Mucosa of descending colon (tissue), 3 donors: ENCODE results near the gene MORN1. TPM values are rescaled to one million over a fixed set of nuclear protein-coding genes. Genes with fewer than 3 reads are reported as not detected.

Experiments used
- ATAC-seq: fragments of 200-7000 bp; cut with Tn5 transposase; one replicate; pipeline ENCODE4 v1.9.1; 2020; ENCODE audit warnings: mild to moderate bottlenecking, moderate library complexity
- DNase-seq, 3 donors: peaks; one replicate each; pipeline ENCODE4 v3.0.0-alpha.2; 2020
- H3K36me3 ChIP-seq: fragments of 200-600 bp; one replicate; pipeline ENCODE4 v1.8.0; 2021; ENCODE audit warnings: low read depth, mild to moderate bottlenecking
- H3K4me1 ChIP-seq: fragments of 200-600 bp; one replicate; pipeline ENCODE4 v1.8.0; 2021; ENCODE audit warnings: low read depth, mild to moderate bottlenecking
- H3K4me3 ChIP-seq: fragments of 200-600 bp; one replicate; pipeline ENCODE4 v1.8.0; 2021; ENCODE audit warnings: mild to moderate bottlenecking
- H3K9me3 ChIP-seq: fragments of 200-600 bp; one replicate; pipeline ENCODE4 v1.8.0; 2021; ENCODE audit warnings: mild to moderate bottlenecking
- intact Hi-C, 2 donors: fragments of 100-400 bp; cut with DNase I in 1 of 2; cut with micrococcal nuclease in 1 of 2; formaldehyde crosslinking; loops; one replicate each; pipeline versions ENCODE4 v1.11.0 to v1.11.1; 2022; cut with DNase I, micrococcal nuclease
- total RNA-seq, 3 donors: library from RNA; stranded (reverse); fragmentation: NEBNext Ultra II Directional in 2 of 3; extraction: Animal tissue kit (Norgen Biotek cat#: 25700) in 2 of 3; gene quantifications; one replicate each; pipeline versions ENCODE4 v1.2.1 to v1.2.4, GENCODE V29; 2021 to 2023
- TF ChIP-seq, protein P1 (sequence below): fragments of 200-600 bp; IDR thresholded peaks from one replicate; pipeline ENCODE4 v1.8.0; 2022; ENCODE audit warnings: antibody characterized with exemption, mild to moderate bottlenecking
- donor health status: DM: no; HTN: no; CAD: no; lungs with moderate emphysema.
- donor health status: DM: no; HTN: no; CAD: no.
- donor health status: DM: no; HTN: yes; CAD: no.

Gene MORN1
- total RNA-seq, 3 donors from 2014 or later = 13.1 to 17.4 (median 13.4) TPM

DNA sequence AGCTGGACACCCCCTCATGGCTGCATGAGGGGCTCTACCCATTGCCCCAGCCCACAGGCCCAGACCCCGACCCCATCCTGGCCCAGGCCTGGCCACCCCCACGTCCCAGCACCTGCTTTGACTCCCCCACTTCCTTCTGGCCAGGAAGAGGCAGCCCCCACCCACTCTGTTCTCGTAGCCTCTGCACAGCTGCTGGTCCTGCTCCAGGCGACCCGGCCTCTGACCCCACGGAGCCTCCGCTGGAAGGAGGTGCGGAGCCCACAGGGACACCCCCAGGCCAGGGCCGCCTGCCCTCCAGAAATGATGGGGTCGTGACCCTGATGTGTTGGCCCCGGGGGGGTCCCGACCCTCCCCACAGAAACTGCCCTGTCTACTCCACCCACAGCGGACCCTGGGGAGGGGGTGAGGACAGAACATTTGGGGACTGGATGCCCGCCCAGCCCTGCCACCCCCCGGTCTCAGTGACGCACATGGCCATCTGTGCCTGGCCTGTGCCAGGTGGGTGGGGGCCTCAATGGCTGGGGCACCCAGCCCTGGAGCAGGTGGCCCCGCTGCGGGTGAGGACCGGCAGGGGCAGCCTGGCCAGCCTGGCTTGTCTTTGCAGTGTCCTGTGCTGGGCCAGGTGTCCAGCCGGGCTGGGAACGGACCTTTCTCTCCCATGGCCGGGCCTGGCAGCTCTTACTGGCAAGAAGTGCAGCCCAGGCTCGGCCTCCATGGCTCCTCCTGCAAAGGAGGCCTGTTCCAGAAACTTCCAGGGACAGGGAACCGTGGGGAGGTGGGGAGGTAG, 78.6 kb downstream of the MORN1 start:
- Histone ChIP-seq H3K4me3 (no peak overlapping the region), H3K36me3 (no peaks in the 10 kb centered on the region), H3K9me3 (no peaks in the 10 kb centered on the region), H3K4me1 (peaks cover 35% of the 10 kb centered on the region)
- TF ChIP-seq, protein P1, sequence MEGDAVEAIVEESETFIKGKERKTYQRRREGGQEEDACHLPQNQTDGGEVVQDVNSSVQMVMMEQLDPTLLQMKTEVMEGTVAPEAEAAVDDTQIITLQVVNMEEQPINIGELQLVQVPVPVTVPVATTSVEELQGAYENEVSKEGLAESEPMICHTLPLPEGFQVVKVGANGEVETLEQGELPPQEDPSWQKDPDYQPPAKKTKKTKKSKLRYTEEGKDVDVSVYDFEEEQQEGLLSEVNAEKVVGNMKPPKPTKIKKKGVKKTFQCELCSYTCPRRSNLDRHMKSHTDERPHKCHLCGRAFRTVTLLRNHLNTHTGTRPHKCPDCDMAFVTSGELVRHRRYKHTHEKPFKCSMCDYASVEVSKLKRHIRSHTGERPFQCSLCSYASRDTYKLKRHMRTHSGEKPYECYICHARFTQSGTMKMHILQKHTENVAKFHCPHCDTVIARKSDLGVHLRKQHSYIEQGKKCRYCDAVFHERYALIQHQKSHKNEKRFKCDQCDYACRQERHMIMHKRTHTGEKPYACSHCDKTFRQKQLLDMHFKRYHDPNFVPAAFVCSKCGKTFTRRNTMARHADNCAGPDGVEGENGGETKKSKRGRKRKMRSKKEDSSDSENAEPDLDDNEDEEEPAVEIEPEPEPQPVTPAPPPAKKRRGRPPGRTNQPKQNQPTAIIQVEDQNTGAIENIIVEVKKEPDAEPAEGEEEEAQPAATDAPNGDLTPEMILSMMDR = no peak
- intact Hi-C loops = loop anchor here in 1 of 2 donors (10.0 kb wide), 1 partner anchor 108 kb away; no protein-coding TSS in a partner anchor
- DNase-seq = no peak
- ATAC-seq = peak; percentile 2

DNA sequence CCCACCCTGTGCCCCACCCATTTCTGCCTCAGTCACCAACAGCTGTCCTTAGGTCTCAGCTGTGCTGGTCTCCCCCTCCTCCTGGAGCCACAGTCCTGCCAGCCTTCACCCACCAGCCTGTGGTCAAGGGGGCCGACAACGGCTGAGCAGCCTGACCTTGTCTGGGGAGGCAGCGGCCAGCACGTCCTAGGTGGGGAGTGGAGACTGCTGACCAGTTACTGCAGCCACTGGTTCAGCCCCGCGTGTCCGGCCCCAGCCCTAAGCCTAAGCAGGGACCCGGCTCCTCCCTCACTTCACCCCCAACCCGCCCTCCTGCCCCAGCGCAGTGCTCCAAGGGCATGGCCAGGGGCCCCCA, 79.2 kb downstream of the MORN1 start:
- H3K4me1 ChIP-seq = peaks cover 35% of the 10 kb centered on the region
- no peaks in the 10 kb centered on the region for H3K9me3 ChIP-seq
- DNase-seq = no peak
- TF ChIP-seq, protein P1 = no peak
- no peak overlapping the region for H3K4me3 ChIP-seq
- peak; percentile 2 for ATAC-seq
- intact Hi-C loops = loop anchor here in 1 of 2 donors (10.0 kb wide), 1 partner anchor 107 kb away; no protein-coding TSS in a partner anchor
- peaks cover 3% of the 10 kb centered on the region for H3K36me3 ChIP-seq

DNA sequence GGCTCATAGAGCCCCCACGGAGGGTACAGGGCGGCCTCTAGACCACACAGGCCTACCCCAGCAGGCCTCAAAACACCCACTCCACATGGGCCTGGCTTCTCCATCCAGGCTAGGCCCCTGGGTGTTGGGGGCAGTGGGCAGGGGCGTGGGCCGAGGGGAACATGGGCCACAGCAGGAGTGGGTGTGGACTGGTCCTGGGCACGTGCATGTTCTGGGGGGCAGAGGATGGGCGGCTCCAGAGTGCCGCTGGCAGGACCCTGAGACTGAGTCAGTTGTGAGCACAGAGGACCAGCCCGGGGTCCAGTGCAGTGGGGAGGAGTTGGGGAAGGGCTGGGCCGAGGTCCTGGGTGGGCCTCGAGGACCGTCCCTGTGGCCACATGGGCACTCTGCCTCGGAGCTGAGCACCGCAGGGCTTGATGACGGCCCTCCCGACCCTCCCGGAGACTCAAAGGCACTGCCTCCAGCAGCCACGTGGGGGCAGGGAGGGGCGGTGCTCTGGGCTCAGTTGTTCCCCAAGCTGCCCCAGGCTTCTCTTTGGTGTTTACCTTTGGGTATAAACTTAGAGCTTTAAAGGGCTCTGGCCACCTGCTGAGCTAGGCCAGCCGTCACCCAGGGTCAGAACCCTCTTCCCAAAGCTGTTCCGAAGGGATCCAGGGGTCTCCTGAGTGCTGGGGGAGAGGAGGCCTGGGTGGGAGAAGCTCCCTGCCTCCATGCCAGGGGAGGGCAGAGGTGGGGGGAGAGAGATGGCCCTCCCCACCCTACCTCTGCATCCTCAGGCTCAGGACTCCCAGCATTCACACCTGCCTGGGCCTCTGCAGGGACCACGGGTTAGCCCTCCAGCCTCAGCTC, 79.9 kb downstream of the MORN1 start:
- ATAC-seq (peak; percentile 64), DNase-seq (peak in 2 of 3 donors; percentile 67 to 68)
- intact Hi-C loops = loop anchor here in 1 of 2 donors (10.0 kb wide), 1 partner anchor 107 kb away; no protein-coding TSS in a partner anchor
- TF ChIP-seq, protein P1 = no peak
- peaks cover 7% of the 10 kb centered on the region for H3K36me3 ChIP-seq
- H3K4me1 ChIP-seq = peaks cover 35% of the 10 kb centered on the region
- H3K4me3 ChIP-seq = no peak overlapping the region
- no peaks in the 10 kb centered on the region for H3K9me3 ChIP-seq

DNA sequence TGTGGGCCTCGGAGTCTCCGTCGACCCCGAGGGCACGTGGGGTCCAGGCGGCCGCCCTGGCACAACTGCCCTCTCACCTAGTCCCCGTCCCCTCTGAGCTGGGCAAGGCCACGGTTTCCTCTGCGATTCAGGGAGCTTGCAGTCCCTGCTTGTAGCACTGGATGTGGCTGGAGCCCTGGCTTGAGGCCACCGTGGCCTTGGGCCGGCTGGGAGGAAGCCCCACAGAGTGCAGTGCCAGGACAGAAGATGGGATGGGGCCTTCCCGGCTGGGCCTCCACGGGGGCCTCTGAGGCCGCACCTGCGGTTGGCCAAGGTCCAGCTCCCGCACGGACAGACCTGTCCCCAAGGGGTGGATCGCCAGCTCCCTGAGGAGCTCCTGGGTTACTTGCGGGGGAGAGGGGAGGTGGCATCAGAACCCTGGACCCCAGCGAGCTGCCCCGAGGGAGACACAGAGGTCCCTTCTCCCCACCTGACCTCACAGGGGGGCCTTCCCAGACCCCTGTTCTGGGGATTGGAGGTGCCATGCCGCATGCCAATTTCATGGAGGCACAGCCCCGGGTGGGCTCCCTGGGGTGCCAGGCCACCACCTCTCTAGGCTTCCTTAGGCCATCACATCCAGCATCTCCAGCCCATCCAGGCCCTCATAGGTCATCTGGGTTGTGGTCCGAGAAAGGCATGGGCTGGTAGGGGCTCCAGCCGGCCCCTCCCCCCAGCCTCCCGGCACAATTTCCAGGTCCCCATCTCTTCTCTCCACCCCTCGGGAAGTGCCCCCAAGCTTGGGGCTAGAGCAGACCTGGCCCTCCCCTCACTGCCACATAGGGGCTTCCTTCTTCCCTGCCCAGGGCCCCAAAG, 80.8 kb downstream of the MORN1 start:
- TF ChIP-seq, protein P1 = no peak
- intact Hi-C loops = loop anchor here in 1 of 2 donors (10.0 kb wide), 1 partner anchor 106 kb away; no protein-coding TSS in a partner anchor
- no peak overlapping the region for H3K4me3 ChIP-seq
- no peak for ATAC-seq
- H3K36me3 ChIP-seq = peaks cover 10% of the 10 kb centered on the region
- H3K4me1 ChIP-seq = peaks cover 34% of the 10 kb centered on the region
- H3K9me3 ChIP-seq = no peaks in the 10 kb centered on the region
- DNase-seq = no peak

DNA sequence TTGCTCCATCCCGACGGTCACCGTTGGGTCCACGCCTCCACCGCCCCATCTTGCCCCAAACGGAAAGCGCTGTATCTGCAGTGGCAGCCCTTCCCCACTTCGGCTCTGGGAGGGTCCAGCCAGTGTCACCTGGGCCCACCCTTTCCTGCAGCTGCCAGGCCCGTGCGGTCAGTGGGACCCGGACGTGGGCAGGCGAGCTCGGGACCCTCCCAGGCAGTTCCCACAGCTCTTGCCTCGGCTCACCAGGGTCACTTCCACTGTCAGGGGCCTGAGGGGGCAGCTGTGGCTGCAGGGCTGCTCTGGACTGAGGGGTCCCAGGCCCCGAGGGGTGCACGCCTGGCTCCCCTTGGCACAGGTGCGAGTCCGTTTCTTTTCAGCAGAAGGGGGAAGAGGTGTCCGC, 82.5 kb downstream of the MORN1 start:
- Histone ChIP-seq H3K4me3 (no peak overlapping the region), H3K4me1 (peaks cover 22% of the 10 kb centered on the region), H3K36me3 (peaks cover 10% of the 10 kb centered on the region), H3K9me3 (no peaks in the 10 kb centered on the region)
- no peak for DNase-seq
- TF ChIP-seq, protein P1 = no peak
- ATAC-seq = no peak
- intact Hi-C loops = no loop called here
